Dendritic cell treated with granulocyte-macrophage colony-stimulating factor and Interleukin-4, amounts not matched to agents 40 ng/mL and 50 ng/mL, for 4 days (primary cell): Measurements from ENCODE around the gene ARID3C.

ENCODE experiments used
- H3K27ac Mint-ChIP-seq: one replicate; pipeline ENCODE4 v1.8.0; 2022; ENCODE audit warnings: mild to moderate bottlenecking, mixed read lengths
- H3K27me3 Mint-ChIP-seq: one replicate; pipeline ENCODE4 v1.8.0; 2022; ENCODE audit warnings: mild to moderate bottlenecking, mixed read lengths
- H3K36me3 Mint-ChIP-seq: one replicate; pipeline ENCODE4 v1.8.0; 2022; ENCODE audit warnings: low read depth, mixed read lengths
- H3K4me1 Mint-ChIP-seq: one replicate; pipeline ENCODE4 v1.8.0; 2022; ENCODE audit warnings: low read depth, mixed read lengths
- H3K4me3 Mint-ChIP-seq: one replicate; pipeline ENCODE4 v1.8.0; 2022; ENCODE audit warnings: mild to moderate bottlenecking, moderate library complexity, mixed read lengths
- H3K9me3 Mint-ChIP-seq: one replicate; pipeline ENCODE4 v1.8.0; 2022; ENCODE audit warnings: mixed read lengths
- intact Hi-C: fragments of 100-400 bp; cut with micrococcal nuclease; formaldehyde crosslinking; loops from one replicate; pipeline ENCODE4 v1.15.0; 2022

ARID3C gene

DNA sequence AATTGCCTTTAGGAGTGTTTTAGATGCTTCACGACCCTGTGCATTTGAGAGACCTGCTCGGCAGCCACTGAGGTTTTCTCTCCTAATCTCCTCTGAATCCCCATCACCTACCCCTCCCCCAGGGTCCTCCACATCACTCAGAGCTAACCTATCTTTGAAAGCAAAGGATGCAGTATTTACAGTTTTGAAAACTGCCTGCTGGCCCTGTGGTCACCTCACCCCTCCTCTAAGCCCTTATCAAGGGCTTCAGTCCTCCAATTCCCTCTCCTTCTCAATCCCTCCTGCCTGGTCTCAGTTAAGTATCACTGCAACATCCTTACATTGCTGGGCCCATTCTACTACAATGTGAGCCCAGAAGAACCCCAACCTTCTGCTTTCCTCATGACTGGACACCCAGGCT lies 21.5 kb downstream of the ARID3C start:
- intact Hi-C loops, result no loop called here
- Mint-ChIP-seq H3K36me3 (peaks cover 10% of the 10 kb centered on the region), H3K4me1 (peaks cover 18% of the 10 kb centered on the region), H3K27ac (no peak overlapping the region), H3K27me3 (peaks cover 12% of the 10 kb centered on the region), H3K4me3 (no peak overlapping the region), H3K9me3 (no peaks in the 10 kb centered on the region)

DNA sequence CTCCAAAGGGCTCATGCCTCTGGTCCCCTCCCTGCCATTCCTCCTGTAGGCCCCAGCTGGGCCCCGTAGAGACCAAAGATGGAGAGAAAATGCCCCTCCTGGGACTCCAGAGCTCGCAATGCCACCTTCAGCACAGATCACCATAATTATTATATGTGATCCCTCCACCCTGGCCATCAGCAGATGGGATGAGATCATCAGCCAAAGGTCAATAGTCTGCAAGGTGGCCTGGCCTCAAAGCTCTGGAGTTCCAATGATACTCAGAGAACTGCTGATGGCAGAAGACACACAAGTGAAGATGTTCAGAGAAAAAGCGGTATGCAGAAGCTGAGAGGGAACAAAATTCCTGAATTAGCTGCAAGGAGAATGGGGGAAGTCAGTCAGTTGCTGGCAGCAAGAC lies 22.0 kb downstream of the ARID3C start:
- intact Hi-C loops, result no loop called here
- H3K4me3 Mint-ChIP-seq, result no peak overlapping the region
- peaks cover 15% of the 10 kb centered on the region for H3K4me1 Mint-ChIP-seq
- peaks cover 8% of the 10 kb centered on the region for H3K36me3 Mint-ChIP-seq
- H3K27ac Mint-ChIP-seq, result no peak overlapping the region
- H3K9me3 Mint-ChIP-seq, result no peaks in the 10 kb centered on the region
- peaks cover 14% of the 10 kb centered on the region for H3K27me3 Mint-ChIP-seq

DNA sequence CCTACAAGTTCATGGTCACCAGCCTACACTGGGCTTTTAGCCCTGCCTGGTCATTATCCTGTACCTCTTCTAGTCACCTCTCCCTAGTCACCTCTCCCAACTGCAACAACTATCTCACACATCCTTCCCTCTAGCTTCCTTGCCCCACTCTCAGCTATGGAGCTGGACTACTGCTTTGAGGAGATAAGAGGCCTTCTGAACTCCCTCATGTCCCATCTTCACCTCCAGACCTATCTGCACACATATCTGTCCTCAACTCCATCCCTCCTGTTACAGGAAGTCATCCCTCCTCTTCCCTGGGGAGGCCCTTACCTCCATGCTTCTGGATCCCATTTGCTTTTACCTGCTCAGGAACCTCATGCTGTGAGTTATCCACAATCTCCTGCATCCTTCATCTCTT lies 22.7 kb downstream of the ARID3C start:
- Mint-ChIP-seq H3K4me3 (no peak overlapping the region), H3K27ac (no peak overlapping the region), H3K9me3 (no peaks in the 10 kb centered on the region), H3K4me1 (peaks cover 10% of the 10 kb centered on the region), H3K36me3 (peaks cover under 1% of the 10 kb centered on the region), H3K27me3 (peaks cover 20% of the 10 kb centered on the region)
- intact Hi-C loops, result no loop called here

DNA sequence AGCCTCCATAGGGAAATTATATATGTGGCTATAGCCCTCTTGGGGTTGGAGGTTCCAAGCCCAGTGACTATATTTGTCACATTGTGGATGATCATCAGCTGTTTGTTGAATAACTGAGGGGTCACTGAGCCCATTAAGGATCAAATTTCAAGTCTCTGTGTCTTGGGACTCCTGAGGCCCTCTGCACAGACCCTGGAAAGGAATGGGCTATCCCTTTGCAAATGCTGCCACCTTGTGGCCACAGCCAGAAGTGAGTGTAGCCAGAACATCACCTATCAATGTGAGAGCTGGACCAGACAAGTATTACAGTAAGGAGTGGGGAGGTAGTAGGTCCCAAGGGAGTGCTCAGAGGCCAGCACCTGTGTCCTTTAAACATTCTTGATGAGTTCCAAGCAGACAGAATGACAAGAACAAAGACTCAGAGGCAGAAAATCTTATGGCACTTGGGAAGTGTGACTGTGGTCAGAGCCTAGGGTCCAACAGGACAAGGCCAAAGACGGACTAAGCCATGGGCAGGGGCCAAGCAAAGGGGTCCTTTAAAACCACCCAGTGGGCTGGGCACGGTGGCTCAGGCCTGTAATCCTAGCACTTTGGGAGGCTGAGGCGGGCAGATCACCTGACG lies 25.1 kb downstream of the ARID3C start:
- peaks cover 26% of the 10 kb centered on the region for H3K27me3 Mint-ChIP-seq
- no peaks in the 10 kb centered on the region for H3K4me1 Mint-ChIP-seq
- no peak overlapping the region for H3K4me3 Mint-ChIP-seq
- H3K9me3 Mint-ChIP-seq, result no peaks in the 10 kb centered on the region
- no peak overlapping the region for H3K27ac Mint-ChIP-seq
- intact Hi-C loops, result loop anchor here (1.0 kb wide), 2 partner anchors 41 to 55 kb away; no protein-coding TSS in a partner anchor
- H3K36me3 Mint-ChIP-seq, result no peaks in the 10 kb centered on the region

DNA sequence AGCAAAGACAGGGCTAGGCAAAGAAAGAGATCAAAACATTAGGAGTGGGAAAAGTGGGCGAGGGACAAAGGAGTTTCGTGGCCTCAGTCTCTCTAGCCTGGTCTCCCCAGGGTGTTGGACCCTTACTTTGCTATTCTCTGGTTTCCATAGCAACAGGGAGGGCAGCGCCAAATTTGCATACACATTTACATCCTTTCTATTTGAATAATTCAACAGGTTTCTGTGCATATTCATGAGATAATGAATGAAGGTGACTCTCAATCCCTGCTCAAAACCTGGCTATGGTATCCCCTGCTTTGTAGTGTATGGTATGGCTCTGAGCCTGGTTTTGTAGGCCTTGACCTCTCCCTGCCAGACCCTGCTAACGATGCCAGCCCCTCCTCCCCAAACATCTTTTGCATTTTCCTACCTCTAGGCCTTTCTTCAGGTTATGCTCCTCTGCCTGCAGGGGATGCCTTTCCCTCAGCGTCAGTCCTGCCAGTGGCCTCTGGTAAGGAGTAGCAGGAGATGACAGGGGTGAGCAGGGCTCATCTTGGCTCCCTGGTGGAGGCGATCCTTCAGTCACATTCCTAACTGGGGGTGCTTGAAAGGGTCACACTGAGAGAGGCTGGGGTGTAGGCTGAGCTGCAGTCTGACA lies 26.8 kb downstream of the ARID3C start:
- H3K9me3 Mint-ChIP-seq, result no peaks in the 10 kb centered on the region
- H3K4me3 Mint-ChIP-seq, result no peak overlapping the region
- H3K36me3 Mint-ChIP-seq, result no peaks in the 10 kb centered on the region
- intact Hi-C loops, result no loop called here
- H3K27me3 Mint-ChIP-seq, result peaks cover 32% of the 10 kb centered on the region
- H3K4me1 Mint-ChIP-seq, result no peaks in the 10 kb centered on the region
- no peak overlapping the region for H3K27ac Mint-ChIP-seq

DNA sequence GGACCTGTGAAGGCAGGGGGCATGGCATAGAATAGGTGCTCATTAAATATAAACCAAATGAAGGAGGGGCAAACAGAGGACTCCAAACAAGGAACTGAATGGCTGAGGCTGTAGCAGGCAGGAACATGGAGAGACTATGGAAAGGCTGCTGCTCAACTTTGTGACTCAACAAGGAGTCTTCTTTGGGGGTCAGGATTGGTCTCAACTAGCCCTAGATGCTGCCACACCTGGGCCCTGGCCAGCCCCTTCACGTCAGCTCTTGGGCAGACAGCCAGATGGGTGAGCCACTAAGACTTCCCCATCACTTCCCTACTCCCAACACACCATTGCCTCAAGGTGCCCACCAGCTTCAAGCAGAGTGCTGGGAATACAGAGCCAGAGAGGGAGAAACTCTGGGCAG lies 28.0 kb downstream of the ARID3C start:
- no peaks in the 10 kb centered on the region for H3K9me3 Mint-ChIP-seq
- intact Hi-C loops, result no loop called here
- H3K27ac Mint-ChIP-seq, result no peak overlapping the region
- H3K36me3 Mint-ChIP-seq, result no peaks in the 10 kb centered on the region
- H3K27me3 Mint-ChIP-seq, result peaks cover 40% of the 10 kb centered on the region
- H3K4me3 Mint-ChIP-seq, result no peak overlapping the region
- H3K4me1 Mint-ChIP-seq, result no peaks in the 10 kb centered on the region

DNA sequence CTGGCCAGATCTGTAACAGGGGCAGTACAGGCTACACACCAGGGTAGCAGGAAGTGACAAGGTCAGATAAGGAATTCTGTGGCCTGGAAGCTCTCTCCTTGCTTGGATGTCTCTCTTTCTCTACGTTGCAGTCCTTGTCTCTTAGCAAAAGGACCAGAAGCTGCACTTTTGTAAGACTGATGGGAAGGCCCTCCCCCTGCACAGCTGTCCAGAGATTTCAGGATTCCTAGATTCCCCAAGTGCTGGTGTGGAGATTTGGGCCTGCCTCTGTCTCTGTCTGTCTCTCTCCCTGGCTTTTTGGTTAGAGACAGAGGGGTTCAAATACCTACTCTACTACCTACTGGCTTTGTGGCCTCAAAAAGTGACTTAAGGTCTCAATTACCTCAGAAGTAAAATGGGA lies 29.3 kb downstream of the ARID3C start:
- intact Hi-C loops, result no loop called here
- H3K9me3 Mint-ChIP-seq, result no peaks in the 10 kb centered on the region
- peaks cover 33% of the 10 kb centered on the region for H3K27me3 Mint-ChIP-seq
- no peak overlapping the region for H3K4me3 Mint-ChIP-seq
- H3K36me3 Mint-ChIP-seq, result no peaks in the 10 kb centered on the region
- no peaks in the 10 kb centered on the region for H3K4me1 Mint-ChIP-seq
- no peak overlapping the region for H3K27ac Mint-ChIP-seq

DNA sequence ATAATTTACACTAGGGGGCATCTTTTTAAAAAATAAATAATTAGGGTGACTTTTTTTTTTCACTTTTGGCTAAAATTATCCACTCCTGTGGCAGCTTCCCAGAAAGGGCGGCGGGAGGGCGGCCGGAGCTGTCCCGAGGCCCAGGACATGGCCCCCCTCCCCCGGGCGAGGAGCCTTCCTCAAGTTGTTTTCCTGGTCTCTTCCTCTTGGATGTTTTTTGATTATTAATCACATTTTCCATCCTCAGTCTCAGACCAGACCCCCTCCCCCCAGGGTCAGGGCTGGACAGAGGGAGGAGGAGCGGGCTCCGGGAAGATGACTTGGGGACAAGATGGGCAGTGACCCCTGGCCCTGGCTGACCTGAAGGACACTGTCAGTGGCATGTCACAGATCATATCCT lies 34.7 kb downstream of the ARID3C start:
- no peak overlapping the region for H3K4me3 Mint-ChIP-seq
- H3K4me1 Mint-ChIP-seq, result peaks cover 41% of the 10 kb centered on the region
- intact Hi-C loops, result loop anchor here (5.0 kb wide), 1 partner anchor 157 kb away; no protein-coding TSS in a partner anchor
- no peaks in the 10 kb centered on the region for H3K36me3 Mint-ChIP-seq
- H3K9me3 Mint-ChIP-seq, result no peaks in the 10 kb centered on the region
- H3K27ac Mint-ChIP-seq, result no peak overlapping the region
- peaks cover 64% of the 10 kb centered on the region for H3K27me3 Mint-ChIP-seq

DNA sequence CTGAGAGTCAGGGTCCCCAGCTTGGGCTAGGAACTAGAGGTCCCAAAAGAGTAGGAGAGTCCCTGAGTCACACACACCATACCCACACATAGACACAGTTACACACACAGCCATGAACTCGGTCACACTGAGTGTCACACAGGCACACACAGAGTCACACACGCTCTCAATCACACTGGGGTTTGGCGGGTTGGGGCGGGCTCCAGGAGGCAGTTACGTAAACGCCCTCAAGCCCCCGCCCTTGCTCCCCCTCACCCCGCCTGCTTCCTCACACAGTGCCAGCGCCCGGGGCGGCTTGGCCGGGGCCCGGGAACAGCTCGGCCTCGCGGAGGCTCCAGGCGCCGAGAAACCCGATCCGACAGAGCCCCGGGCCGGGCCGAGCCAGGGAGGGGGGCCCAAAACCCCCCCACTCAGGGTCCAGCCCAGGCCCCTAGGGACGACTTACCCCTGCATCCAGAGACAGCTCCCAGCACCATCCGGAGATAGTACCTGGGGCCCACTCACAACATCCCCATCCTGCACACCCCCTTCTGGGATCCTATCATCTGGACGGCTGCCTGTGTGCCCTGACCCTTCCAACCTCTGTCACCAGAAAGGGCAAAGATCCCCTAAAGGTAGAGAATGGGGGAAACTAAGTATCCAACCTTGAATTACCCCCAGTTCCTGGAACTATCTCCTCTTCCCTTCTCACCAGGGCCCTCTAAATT lies 35.8 kb downstream of the ARID3C start:
- H3K27me3 Mint-ChIP-seq, result peaks cover 73% of the 10 kb centered on the region
- no peaks in the 10 kb centered on the region for H3K9me3 Mint-ChIP-seq
- H3K4me3 Mint-ChIP-seq, result no peak overlapping the region
- H3K36me3 Mint-ChIP-seq, result no peaks in the 10 kb centered on the region
- intact Hi-C loops, result loop anchor here (5.0 kb wide), 1 partner anchor 156 kb away; no protein-coding TSS in a partner anchor
- H3K27ac Mint-ChIP-seq, result peak overlapping the region; percentile 6
- peaks cover 48% of the 10 kb centered on the region for H3K4me1 Mint-ChIP-seq

DNA sequence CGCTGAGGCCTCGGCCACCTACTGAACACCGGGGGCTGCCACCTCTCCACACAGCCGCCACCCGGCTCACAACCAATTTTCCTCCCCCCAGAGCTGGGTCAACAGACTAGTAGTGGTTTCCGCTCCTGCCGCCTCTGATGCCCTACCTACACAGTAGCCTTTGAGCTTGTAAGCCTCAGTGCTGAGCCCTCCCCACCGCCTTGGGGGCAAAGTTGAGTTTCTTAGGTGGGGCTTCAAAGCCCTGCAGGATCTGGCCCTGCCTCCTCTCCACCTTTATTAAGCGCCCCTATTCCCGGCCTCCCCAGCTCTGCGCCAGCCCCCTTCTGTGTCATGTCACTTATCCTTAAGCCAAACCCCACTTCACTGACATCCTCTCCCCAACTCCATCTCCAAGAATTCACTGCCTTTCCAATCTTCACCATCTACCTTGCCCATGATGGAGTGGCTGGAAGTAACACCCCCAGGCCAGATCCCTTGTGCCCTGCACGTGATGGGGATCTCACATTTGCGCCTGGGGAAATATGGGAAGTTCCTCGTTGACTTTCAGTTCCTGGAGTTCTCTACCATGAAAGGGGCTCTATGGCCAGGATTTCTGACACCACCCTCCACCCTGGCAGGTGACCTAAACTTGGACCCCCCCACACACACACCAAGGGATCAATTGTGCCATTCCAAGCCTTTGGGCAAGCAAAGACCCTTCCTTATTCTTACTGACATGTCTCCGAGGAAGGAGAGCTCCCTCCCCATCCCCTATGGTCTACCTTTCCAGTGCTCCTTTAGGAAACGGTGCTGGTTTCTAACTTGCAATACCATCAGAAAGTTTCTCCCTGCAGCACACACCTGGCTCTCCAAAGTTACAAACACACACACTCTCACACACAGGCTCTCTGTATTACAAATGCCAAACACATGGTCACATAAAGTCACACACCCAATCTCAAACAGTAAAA lies 36.7 kb downstream of the ARID3C start:
- no peaks in the 10 kb centered on the region for H3K36me3 Mint-ChIP-seq
- H3K27me3 Mint-ChIP-seq, result peaks cover 76% of the 10 kb centered on the region
- intact Hi-C loops, result loop anchor here (2.0 to 5.0 kb wide), 2 partner anchors 43 to 155 kb away; no protein-coding TSS in a partner anchor
- H3K27ac Mint-ChIP-seq, result no peak overlapping the region
- no peak overlapping the region for H3K4me3 Mint-ChIP-seq
- H3K9me3 Mint-ChIP-seq, result no peaks in the 10 kb centered on the region
- peaks cover 48% of the 10 kb centered on the region for H3K4me1 Mint-ChIP-seq

DNA sequence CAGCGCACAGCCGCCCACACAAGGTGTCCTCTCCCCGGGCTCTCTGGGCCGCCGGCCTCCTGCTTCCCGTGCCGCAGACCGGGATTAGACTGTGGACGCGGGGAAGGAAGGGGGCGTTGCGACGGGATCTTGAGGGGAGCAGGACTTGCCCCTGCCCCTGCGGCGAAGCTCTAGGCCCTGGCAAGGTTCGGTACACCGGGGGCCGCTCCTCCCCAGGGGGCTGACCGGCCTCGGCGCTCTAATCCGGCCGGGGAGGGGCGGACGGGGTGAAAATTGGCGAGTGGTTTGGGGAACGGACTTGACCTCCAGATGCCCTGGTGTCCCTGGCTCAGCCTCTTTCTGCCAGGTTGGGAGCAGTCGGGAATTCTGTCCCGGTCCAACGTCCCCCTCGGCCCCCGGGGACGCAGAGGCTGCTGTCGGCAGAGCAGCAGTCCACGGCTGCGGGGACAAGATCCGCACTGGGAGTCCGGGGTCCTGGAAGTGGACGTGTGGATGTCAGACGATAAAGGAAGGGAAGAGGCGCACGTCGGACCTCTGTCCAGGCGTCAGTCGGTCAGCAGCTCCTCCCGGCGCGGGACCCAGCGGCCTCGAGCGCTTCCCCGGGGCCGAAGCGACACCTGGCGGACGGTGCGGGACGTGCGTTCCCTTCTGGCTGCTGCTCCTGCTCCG lies 37.5 kb downstream of the ARID3C start:
- intact Hi-C loops, result loop anchor here (2.0 to 5.0 kb wide), 2 partner anchors 43 to 154 kb away; no protein-coding TSS in a partner anchor
- Mint-ChIP-seq H3K27me3 (peaks cover 78% of the 10 kb centered on the region), H3K4me3 (peak overlapping the region; percentile 75), H3K36me3 (no peaks in the 10 kb centered on the region), H3K27ac (no peak overlapping the region), H3K9me3 (no peaks in the 10 kb centered on the region), H3K4me1 (peaks cover 48% of the 10 kb centered on the region)

DNA sequence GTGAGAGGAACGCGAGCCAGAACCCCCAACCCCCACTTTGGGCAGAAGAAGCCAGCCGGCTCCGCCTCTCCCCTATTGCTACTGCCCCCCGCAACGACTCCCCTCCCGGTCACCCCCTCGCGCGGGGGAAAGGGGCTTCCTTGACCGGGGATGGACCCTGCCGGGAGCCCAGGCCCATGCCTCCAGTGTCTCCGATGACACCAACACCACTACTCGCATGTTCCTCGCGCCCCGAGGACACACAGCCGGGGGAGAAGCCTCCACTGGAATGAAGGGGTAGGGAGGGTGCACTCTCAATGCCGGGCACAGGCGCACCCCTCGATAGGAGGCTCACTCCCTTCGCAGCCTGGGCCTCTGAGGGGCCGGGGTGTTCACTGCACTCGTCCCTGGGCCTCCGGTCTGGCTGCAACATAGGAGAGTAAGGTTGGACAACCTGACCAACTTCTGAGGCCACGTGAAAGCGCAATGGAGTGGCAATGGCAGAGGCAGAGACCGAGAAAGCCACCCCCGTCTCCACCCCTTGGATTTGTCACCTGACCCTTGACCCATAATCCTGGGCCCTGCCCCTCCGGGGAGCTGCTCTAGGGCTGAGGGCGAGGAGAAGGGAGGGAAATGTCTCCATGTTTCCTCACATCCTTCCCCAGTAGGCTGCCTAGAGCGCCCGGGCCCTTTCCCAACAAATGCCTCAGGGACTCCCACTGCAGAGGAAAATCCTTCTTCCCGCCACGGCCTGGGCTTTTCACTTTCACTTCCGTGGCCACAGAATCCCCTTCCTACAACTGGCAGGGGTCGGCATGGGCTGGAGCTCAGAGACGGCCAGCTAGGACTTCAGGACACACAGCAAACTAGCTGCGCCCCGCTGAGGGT lies 38.3 kb downstream of the ARID3C start:
- H3K4me3 Mint-ChIP-seq, result peak overlapping the region; percentile 75
- no peaks in the 10 kb centered on the region for H3K36me3 Mint-ChIP-seq
- no peak overlapping the region for H3K27ac Mint-ChIP-seq
- H3K4me1 Mint-ChIP-seq, result peaks cover 48% of the 10 kb centered on the region
- peaks cover 82% of the 10 kb centered on the region for H3K27me3 Mint-ChIP-seq
- intact Hi-C loops, result loop anchor here (2.0 to 5.0 kb wide), 2 partner anchors 42 to 153 kb away; no protein-coding TSS in a partner anchor
- H3K9me3 Mint-ChIP-seq, result no peaks in the 10 kb centered on the region
